Glutamatergic neuron (in vitro differentiated cells): ENCODE results near the gene HPCA. TPM values are rescaled to one million over a fixed set of nuclear protein-coding genes. Genes with fewer than 3 reads are reported as not detected.

Experiments
- DNase-seq: peaks from one replicate; pipeline ENCODE4 v3.0.0; 2022
- H3K27ac Mint-ChIP-seq: one replicate; pipeline ENCODE4 v1.8.0; 2020; ENCODE audit warnings: mild to moderate bottlenecking, mixed read lengths, inconsistent platforms; ENCODE audit not compliant: unreplicated experiment
- H3K27me3 Mint-ChIP-seq: one replicate; pipeline ENCODE4 v1.8.0; 2020; ENCODE audit warnings: mild to moderate bottlenecking, moderate library complexity, mixed read lengths, inconsistent platforms; ENCODE audit not compliant: unreplicated experiment
- H3K36me3 Mint-ChIP-seq: one replicate; pipeline ENCODE4 v1.8.0; 2020; ENCODE audit warnings: mild to moderate bottlenecking, mixed read lengths, inconsistent platforms; ENCODE audit not compliant: unreplicated experiment
- H3K4me1 Mint-ChIP-seq: one replicate; pipeline ENCODE4 v1.8.0; 2020; ENCODE audit warnings: mild to moderate bottlenecking, low read depth, mixed read lengths, inconsistent platforms; ENCODE audit not compliant: unreplicated experiment
- H3K4me3 Mint-ChIP-seq: one replicate; pipeline ENCODE4 v1.8.0; 2020; ENCODE audit warnings: mild to moderate bottlenecking, mixed read lengths, inconsistent platforms; ENCODE audit not compliant: unreplicated experiment
- H3K9me3 Mint-ChIP-seq: one replicate; pipeline ENCODE4 v1.8.0; 2020; ENCODE audit warnings: mild to moderate bottlenecking, moderate library complexity, mixed read lengths, inconsistent platforms; ENCODE audit not compliant: unreplicated experiment
- total RNA-seq: library from RNA; stranded (reverse); fragmentation: NEBNext Ultra II Directional; extraction: Animal tissue kit (Norgen Biotek cat#: 25700); gene quantifications from one replicate; pipeline ENCODE4 v1.2.1, GENCODE V29; 2021; ENCODE audit not compliant: unreplicated experiment
- TF ChIP-seq, protein P1 (sequence below): fragments of 200-600 bp; sonication (generic); IDR thresholded peaks from one replicate; pipeline ENCODE4 v1.5.0; 2021; ENCODE audit not compliant: partially characterized antibody, unreplicated experiment

The HPCA gene
- total RNA-seq, 1 donor from 2014 or later = 156 TPM

DNA sequence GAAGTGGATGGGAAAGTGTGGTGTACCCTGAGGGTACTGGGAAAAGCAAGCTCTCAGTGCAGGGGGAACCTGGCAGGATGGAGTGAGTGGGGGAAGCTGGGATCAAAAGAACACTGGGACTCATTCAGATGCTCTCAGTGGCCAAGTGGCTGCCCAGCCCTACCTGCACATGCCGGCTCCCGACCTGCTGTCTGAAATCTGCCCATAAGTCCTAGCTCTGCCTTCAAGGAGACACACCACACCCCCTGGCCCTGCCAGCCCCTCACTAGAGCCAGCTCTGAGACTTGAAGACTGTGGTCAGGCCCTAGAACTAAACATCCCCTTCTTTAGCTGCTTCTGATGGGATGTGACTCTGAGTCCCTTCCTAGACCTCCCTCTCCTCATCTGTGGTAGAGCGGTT, 12.7 kb downstream of the HPCA start:
- Mint-ChIP-seq H3K27me3 (peaks cover 13% of the 10 kb centered on the region), H3K9me3 (peaks cover 5% of the 10 kb centered on the region), H3K27ac (no peak overlapping the region), H3K4me1 (peaks cover 2% of the 10 kb centered on the region), H3K36me3 (no peaks in the 10 kb centered on the region), H3K4me3 (no peak overlapping the region)
- TF ChIP-seq, protein P1, sequence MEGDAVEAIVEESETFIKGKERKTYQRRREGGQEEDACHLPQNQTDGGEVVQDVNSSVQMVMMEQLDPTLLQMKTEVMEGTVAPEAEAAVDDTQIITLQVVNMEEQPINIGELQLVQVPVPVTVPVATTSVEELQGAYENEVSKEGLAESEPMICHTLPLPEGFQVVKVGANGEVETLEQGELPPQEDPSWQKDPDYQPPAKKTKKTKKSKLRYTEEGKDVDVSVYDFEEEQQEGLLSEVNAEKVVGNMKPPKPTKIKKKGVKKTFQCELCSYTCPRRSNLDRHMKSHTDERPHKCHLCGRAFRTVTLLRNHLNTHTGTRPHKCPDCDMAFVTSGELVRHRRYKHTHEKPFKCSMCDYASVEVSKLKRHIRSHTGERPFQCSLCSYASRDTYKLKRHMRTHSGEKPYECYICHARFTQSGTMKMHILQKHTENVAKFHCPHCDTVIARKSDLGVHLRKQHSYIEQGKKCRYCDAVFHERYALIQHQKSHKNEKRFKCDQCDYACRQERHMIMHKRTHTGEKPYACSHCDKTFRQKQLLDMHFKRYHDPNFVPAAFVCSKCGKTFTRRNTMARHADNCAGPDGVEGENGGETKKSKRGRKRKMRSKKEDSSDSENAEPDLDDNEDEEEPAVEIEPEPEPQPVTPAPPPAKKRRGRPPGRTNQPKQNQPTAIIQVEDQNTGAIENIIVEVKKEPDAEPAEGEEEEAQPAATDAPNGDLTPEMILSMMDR = no peak
- no peak for DNase-seq

DNA sequence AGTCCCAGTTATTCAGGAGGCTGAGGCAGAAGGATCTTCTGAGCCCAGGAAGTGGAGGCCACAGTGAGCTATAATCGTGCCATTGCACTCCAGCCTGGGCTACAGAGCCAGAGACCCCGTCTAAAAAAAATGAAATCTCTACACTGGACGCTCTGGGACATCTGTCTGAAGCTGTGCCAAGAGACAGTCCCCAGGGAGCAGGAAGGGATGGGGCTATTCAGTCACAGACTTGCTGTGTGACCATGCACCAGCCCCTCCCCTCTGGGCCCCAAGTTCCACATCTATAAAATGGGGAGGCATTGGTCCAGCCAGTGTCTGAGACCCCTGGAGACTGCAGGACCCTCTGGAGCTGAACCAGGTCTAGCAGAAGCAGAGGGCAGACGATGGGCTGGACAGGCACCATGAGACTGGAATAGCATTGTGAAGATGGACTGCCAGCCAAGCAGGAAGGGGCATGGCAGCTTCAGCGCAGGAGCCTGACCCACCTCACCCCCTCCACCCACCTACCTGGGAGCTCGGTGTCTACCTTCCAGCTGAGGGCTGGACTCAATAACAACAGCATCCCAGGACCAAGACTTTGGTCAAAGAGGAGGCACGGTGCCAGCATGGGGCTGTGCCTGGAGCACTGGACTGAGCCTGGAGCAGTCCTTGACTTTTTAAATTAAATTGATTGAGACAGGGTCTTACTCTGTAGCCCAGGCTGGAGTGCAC, 13.4 kb downstream of the HPCA start:
- peaks cover 2% of the 10 kb centered on the region for H3K4me1 Mint-ChIP-seq
- H3K27me3 Mint-ChIP-seq = peaks cover 13% of the 10 kb centered on the region
- peaks cover 5% of the 10 kb centered on the region for H3K9me3 Mint-ChIP-seq
- H3K36me3 Mint-ChIP-seq = no peaks in the 10 kb centered on the region
- no peak overlapping the region for H3K27ac Mint-ChIP-seq
- no peak overlapping the region for H3K4me3 Mint-ChIP-seq
- DNase-seq = no peak
- TF ChIP-seq, protein P1 = no peak

DNA sequence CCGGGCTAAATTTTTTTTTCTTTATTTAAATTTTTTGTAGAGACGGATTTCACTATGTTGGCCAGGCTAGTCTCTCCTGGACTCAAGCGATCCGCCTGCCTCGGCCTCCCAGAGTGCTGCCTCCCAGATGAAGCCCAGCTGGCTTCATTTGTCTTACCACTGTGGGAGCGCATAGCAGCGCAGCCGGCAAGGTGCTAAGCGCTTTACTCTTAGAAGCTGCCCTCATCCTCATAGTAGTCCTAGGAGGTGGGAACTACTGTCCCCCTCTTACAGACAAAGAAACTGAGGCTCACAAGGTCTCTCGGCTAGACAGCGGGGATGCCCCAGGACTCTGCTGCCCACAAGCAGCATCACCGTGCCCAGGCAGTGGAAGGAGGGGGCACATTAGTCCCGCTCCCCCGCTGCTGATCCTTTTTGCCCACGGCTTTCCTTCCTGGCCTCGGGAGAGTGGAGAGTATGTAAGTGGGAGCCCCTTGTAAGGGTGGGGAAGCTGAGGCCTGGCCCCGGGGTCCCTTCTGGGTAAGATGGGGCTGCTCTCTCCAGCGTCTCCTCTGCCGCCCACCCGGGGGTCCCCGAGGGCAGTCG, 14.2 kb downstream of the HPCA start:
- peaks cover 2% of the 10 kb centered on the region for H3K4me1 Mint-ChIP-seq
- no peak overlapping the region for H3K27ac Mint-ChIP-seq
- DNase-seq = no peak
- TF ChIP-seq, protein P1 = no peak
- no peaks in the 10 kb centered on the region for H3K36me3 Mint-ChIP-seq
- peak overlapping the region; percentile 75 for H3K4me3 Mint-ChIP-seq
- H3K27me3 Mint-ChIP-seq = peaks cover 13% of the 10 kb centered on the region
- peaks cover 5% of the 10 kb centered on the region for H3K9me3 Mint-ChIP-seq

DNA sequence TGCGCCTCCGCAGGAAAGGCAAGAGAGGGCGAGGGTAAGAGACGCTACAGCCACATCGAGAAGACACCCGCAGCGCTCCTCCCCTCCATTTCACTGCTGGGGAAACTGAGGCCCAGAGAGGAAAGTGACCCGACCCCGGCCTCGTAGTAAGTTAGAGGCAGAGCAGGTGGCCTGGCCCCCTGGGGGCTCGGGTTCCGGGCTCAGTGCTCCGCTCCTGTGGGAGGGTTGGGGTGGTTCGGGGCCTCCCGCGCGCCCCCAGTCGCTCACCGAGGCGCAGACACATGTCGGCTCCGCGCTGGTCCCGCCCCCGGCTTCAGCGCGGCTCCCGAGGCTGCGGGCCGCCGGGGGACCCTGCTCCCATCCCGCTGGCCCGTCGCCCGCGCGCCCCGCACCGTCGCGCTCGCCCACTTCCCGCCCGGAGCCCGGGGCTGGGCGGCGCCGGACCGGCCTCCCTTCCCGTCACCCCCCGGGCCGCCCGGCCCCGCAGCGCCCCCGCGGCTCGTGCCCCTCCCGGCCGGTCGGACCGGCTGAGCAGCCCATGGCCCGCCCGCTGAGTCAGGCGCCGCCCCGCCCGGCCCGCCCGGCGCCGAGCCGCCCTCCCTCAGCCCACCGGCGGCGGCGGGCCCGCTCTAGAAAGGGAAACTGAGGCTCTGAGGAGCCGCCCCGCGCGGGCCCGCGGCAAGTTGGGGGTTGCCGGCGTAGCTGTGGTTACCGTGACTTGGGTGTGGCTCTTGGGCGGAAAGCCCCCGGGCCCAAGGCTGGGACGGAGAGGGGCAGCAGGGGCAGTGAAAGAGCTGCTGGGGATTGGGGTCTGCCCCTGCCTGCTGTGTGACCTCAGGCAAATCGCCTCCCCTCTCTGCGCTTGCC, 14.9 kb downstream of the HPCA start, which contains the start of gene TMEM54:
TSS of gene TMEM54 (minus strand) at position 434 of the 867 bp plus-strand sequence. CDS start at position 283, 151 bp downstream.
- peak within 1 kb of the TSS; percentile 87 for H3K4me3 Mint-ChIP-seq
- TF ChIP-seq, protein P1 = no peak
- H3K36me3 Mint-ChIP-seq = no peaks in the 10 kb centered on the region
- H3K27ac Mint-ChIP-seq = no peak within 1 kb of the TSS
- peaks cover 11% of the 10 kb centered on the region for H3K27me3 Mint-ChIP-seq
- H3K9me3 Mint-ChIP-seq = peaks cover 5% of the 10 kb centered on the region
- peaks cover 2% of the 10 kb centered on the region for H3K4me1 Mint-ChIP-seq
- DNase-seq = peak; percentile 36
